Fibroblast of skin of left biceps (primary cell): ENCODE results near the gene DCC.
"Not testable (repeated sequence)": the region's sequence is repeated elsewhere in the genome, so short reads cannot be mapped to it uniquely, and the experiment has no call there.

Source experiments
- DNase-seq, 2 experiments: peaks; one replicate each; pipeline ENCODE4 v3.0.0-alpha.2; 2013; ENCODE audit warnings: low read depth in 2 of 2

DCC gene

DNA sequence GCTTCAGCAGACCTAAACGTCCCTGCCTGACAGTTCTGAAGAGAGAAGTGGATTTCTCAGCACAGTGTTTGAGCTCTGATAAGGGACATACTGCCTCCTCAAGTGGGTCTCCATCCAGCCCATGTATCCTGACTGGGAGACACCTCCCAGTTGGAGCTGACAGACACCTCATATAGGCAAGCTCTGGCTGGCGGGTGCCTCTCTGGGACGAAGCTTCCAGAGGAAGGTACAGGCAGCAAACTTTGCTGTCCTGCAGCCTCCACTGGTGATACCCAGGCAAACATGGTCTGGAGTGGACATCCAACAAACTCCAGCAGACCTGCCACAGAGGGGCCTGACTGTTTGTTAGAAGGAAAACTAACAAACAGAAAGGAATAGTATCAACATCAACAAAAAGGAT, 1156.0 kb downstream of the DCC start:
- no peak for DNase-seq

- DNase-seq, result no peak
These were observed 1164.0 kb downstream of the DCC start for GRCh38 chr18:53503914-53504441.

- no peak for DNase-seq
These were observed 1168.5 kb downstream of the DCC start for GRCh38 chr18:53508529-53508928.

DNA sequence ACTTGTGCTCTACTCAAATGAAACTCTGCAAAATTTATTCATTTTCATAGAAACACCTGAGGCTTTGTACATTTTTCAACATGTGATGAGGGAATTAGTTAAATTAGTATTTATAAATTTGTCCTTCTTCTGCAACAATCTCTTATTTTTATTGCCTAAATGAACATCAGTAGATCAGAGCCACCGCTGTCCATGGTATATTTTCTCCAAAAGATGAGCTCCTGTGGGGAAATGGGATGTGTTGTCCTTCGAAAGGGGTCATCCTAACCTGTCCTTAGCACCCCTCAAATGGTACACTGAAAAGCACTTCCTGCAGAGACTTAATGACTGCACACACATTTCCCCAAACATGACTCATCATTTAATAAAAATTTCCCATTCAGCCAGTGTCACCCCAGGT, 1169.9 kb downstream of the DCC start:
- no peak for DNase-seq

DNA sequence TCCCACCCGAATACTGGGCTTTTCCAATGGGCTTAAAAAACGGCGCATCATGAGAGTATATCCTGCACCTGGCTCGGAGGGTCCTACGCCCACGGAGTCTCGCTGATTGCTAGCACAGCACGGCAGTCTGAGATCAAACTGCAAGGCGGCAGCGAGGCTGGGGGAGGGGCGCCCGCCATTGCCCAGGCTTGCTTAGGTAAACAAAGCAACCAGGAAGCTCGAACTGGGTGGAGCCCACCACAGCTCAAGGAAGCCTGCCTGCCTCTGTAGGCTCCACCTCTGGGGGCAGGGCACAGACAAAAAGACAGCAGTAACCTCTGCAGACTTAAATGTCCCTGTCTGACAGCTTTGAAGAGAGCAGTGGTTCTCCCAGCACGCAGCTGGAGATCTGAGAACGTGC, 1171.7 kb downstream of the DCC start:
- DNase-seq, result not testable (repeated sequence)

GRCh38 chr18:53521068-53521467, 1181.1 kb downstream of the DCC start:
- DNase-seq, result no peak

- no peak for DNase-seq
These were observed 1186.3 kb downstream of the DCC start for GRCh38 chr18:53526101-53526870.

DNA sequence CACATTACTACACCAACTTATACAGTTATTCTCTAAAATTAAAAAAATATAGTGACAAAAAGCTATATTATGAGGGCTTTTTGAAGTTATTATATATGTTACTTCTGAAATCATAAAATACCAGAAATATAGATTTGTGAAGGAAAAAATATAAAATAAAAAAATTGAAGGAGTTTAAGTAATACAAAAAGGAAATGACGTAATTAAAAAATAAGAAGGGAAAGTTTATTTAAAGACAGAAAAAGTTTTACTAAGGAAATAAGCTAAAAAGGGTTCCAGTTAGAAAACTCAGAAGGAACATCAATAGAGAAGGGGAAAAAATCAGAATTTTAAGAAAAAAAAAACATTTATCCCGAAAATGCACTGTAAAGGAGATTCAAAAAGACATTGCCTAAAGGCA, 1187.4 kb downstream of the DCC start:
- no peak for DNase-seq

DNA sequence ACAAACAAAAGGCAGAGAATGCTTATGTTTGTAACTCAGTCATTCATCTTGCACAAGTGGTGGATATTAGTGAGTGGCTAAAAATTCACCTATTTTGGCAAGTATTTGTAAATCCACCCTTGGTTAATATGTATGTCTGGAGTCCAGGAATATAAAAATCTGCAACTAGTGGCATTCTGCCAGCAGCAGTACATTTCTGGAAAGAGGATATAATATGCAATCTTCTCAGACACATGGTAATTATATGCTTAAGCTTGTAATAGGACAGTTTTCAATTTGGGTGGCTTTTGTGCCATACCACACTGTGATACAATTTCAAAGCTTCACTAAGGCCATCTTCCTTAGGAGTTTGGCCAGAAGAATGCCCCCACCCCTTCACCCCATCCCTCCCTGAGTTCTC, 1191.2 kb downstream of the DCC start:
- no peak for DNase-seq

DNA sequence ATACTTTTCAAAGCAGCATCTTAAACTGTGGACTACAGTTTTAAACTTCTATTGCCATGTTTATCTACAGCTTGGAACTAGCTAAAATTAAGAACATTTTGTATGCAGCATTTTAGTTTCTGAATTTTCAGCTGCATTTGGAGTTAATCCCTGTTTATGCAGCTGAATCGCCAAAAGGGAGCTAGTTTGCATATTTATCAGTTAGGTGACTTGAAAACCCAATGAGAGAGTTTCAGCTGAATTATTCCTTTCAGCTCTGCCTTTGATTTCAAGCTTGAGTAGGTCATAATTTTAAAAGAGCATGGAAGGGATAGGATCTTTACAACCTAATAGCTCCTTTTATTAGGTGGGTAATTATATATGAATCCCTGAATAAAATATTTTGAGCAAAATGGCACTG, 1191.9 kb downstream of the DCC start:
- no peak for DNase-seq

DNA sequence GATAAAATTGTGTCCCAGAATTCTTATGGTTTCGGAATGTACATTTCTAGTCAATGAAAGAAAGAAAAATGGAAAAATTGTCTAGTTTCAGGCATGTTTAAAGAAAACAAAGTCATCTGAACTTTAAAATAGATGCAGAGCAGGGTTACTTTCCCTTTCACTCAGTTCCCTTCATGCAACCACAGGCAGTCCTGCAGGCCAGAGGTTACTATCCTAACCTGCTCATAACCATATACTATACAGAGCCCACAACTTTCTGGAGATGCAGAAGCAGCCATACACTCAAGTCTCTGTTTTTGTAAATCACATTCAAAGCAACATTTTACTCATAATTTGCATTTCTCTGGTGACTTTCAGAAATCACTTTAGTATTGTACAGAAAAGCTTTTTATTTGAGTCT, 1194.2 kb downstream of the DCC start:
- no peak for DNase-seq

DNA sequence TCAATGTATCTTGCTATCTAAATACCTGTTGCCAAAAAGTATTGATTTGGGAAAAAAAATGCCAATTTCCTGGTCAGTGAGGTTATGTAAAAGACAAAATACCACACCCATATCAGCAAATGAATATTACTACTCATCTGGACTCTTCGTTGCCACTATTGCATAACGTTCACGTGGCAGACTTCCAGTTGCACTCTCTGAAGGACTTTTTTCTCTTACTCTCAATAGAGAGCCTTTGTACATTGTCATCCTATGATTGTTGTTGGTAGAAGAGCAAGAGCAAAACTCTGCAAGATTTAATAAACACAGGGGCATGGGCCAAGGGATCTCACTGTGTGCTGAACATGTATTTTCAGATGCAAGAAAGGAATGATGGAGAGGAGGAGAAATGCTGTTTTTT, 1194.7 kb downstream of the DCC start:
- DNase-seq, result no peak

DNA sequence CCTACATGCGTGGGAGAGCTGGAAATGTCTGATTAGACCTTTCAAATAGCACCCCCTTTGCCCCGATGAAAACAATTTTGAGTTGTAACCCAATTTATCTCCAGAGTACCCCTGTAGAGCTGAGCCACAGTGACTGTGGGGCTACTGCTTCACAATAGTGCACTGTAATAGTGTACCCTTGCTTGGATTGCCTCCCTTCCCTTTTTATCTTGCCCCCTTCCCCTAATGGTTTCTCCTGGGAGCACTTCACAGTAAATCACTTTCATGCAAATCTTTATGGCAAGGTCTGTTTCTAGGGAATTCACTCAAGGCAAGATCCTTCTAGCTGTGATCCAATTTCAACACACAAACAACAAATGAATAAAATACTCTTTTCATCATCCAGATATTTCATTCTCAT, 1196.9 kb downstream of the DCC start:
- no peak for DNase-seq

GRCh38 chr18:53541924-53542323, 1201.9 kb downstream of the DCC start:
- no peak for DNase-seq

GRCh38 chr18:53543711-53544110, 1203.7 kb downstream of the DCC start:
- DNase-seq, result no peak

GRCh38 chr18:53544917-53545316, 1204.9 kb downstream of the DCC start:
- no peak for DNase-seq

DNA sequence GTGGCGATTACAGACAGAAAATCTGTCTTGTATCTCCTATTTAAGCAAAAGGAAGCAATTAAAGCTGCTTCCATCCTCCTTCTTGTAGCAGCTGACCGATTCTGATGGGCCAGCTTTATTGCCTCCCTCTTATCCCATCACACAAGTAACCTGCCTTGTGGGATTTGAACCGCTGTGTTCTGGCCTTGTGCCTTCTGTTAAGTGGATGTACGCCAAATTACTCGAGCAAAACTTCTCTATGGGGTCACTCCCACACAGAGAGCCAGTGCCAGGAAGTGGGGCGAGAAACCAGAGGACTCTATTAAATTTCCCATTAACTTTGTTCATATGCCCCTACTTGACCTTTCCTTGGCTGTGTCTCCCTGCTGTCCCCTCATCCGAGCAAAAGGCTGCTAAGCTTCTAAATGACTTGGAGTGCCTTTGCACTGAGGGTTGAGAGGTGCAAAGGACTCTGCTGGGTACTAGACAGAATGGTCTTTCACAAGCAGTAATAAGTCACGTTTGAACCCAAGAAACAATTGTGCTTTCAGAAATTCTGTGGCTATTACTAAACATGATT, 1212.0 kb downstream of the DCC start:
- DNase-seq, result no peak

- no peak for DNase-seq
These were observed 1213.0 kb downstream of the DCC start for GRCh38 chr18:53553030-53553429.

DNA sequence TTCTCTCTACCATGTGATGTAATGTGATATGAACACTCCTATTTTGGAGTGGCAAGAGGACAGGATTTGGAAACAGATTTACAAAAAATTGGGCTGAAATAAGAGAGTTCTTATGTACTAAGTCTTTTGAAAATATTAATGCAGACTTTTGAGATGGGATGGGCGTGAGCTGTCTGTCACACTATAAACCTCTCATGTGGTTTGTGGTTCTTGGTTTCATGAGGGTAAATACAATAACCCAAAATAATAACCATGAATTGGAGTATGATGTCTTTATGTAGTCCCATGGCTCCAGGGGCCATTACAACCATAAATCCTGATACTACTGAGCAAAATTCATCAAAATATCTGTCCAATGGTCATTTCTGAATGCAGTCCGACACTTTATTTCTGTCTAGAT, 1216.5 kb downstream of the DCC start:
- DNase-seq, result no peak

DNA sequence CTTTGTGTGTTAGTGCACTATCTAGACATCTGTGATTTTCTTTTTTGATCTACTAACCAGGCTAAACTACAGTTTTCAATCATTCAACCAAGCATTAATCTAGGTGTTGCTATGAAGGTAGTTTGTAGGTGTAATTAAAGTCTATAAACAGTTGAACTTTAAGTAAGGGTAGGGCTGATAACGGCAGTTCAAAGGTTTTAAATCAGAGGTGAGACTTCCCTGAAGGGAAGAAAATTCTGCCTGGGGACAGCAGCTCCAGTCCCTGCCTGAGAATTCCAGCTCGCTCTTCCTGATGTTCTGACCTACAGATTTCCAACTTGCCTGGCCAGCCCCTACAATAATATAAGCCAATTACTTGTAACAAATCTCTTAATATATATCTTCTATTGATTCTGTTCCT, 1220.5 kb downstream of the DCC start:
- DNase-seq, result no peak

DNA sequence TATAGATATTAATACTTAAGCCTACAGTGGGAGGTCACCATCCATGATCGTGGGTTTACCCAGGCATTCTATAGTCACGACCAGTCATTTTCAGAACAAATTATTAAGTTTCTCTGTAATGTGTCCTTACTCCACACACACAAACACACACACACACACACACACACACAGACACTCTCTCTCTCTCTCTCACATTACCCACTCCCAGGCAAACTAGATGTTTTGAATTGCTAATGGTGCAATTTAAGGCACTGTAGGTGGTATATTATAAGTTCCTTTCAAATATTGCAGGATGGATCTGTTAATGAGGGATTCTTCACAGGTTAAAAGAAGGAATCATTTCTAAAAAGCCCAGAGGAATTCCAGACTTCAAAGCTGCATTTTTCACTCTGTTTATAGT, 1226.6 kb downstream of the DCC start:
- DNase-seq, result no peak

GRCh38 chr18:53567929-53568574, 1228.1 kb downstream of the DCC start:
- peak; percentile 7 to 9 for DNase-seq
